Measurements from ENCODE around the gene VCAN.

DNA sequence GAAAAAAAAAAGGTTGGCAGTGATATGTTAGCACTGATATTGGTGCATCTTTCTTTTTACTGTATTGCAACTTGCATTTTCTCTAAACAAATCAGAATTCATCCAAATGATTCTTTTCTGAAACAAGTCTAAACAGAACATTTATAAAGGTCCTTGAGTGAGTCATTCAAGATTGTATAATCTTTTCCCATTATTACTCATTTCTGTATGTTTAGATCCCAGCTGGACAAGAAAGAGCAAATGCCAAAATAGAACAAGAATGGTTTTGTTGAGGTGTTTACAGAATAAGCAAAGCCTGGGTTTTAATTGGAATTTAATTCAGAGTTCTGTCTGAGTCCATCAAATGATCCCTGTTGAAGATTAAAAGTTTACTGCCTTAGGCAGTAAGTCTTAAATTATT is 112.3 kb downstream of the VCAN start:
- TF ChIP-seq, protein P1, sequence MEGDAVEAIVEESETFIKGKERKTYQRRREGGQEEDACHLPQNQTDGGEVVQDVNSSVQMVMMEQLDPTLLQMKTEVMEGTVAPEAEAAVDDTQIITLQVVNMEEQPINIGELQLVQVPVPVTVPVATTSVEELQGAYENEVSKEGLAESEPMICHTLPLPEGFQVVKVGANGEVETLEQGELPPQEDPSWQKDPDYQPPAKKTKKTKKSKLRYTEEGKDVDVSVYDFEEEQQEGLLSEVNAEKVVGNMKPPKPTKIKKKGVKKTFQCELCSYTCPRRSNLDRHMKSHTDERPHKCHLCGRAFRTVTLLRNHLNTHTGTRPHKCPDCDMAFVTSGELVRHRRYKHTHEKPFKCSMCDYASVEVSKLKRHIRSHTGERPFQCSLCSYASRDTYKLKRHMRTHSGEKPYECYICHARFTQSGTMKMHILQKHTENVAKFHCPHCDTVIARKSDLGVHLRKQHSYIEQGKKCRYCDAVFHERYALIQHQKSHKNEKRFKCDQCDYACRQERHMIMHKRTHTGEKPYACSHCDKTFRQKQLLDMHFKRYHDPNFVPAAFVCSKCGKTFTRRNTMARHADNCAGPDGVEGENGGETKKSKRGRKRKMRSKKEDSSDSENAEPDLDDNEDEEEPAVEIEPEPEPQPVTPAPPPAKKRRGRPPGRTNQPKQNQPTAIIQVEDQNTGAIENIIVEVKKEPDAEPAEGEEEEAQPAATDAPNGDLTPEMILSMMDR (IDR thresholded peaks at IDR 0.05): no peak
- TF ChIP-seq POLR2A (IDR thresholded peaks at IDR 0.05): no peak
